SW 1271 (cell line): ENCODE data around the gene F7.
"Not testable (repeated sequence)": the region's sequence is repeated elsewhere in the genome, so short reads cannot be mapped to it uniquely, and the experiment has no call there.

Experiments used
- DNase-seq, 2 experiments: peaks; one replicate each; lab custom pipeline; 2025; lab: John Stamatoyannopoulos, UW

Gene F7

DNA sequence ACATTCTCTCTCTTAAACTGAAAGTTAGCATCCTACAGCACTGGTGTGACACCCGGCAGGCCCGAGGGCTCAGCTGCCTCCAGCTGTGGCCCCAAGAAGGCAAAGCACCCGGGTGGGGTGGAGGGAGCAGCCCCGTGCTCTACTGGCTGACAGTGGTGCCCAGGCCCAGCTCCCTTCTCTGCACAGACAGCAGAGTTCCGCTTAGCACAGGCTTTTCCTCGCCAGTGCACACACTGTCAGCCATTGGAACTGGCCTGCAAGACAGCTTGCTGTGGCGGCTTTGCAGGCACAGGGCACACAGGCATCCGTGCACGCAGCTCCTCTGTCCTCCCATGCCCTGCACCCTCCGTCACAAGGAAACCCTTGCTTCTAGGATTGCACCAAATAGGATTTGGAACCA lies 3.3 kb upstream of the F7 start:
- not testable (repeated sequence) for DNase-seq

DNA sequence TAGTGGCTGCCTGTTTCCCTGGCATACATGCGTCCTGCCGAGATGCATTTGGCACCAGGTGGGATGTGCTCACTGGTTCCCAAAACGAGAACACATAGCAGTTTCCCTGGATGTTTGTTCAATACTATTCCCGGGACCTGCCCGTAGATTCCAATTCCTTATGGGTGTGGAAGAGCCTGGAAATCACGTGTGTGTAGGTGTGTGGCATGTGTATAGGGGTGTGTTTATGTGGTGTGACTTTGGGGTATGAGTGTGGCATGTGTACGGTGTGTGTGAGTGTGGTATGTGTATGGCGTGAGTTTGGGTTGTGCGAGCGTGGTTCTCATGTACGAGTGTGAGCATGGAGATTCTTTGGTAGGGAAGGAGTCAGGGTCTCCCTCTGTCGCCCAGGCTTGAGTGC lies 2.9 kb upstream of the F7 start:
- DNase-seq = no peak

- no peak for DNase-seq
Measured at GRCh38 chr13:113103646-113104045, 1.9 kb upstream of the F7 start.

- DNase-seq = no peak
Measured at GRCh38 chr13:113105921-113106452, 396 bp downstream of the F7 start.

GRCh38 chr13:113106711-113107351 lies 1.2 kb downstream of the F7 start:
- no peak for DNase-seq

DNA sequence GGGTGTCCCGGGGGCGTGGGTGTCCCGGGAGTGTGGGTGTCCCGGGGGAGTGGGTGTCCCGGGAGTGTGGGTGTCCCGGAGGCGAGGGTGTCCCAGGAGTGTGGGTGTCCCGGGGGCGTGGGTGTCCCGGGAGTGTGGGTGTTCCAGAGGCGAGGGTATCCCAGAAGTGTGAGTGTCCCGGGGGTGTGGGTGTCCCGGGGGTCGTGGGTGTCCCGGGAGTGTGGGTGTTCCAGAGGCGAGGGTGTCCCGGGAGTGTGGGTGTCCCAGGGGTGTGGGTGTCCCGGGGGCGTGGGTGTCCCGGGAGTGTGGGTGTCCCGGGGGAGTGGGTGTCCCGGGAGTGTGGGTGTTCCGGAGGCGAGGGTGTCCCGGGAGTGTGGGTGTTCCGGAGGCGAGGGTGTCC lies 2.9 kb downstream of the F7 start:
- not testable (repeated sequence) for DNase-seq

- DNase-seq = no peak
Measured at GRCh38 chr13:113109151-113110047, 3.8 kb downstream of the F7 start.

DNA sequence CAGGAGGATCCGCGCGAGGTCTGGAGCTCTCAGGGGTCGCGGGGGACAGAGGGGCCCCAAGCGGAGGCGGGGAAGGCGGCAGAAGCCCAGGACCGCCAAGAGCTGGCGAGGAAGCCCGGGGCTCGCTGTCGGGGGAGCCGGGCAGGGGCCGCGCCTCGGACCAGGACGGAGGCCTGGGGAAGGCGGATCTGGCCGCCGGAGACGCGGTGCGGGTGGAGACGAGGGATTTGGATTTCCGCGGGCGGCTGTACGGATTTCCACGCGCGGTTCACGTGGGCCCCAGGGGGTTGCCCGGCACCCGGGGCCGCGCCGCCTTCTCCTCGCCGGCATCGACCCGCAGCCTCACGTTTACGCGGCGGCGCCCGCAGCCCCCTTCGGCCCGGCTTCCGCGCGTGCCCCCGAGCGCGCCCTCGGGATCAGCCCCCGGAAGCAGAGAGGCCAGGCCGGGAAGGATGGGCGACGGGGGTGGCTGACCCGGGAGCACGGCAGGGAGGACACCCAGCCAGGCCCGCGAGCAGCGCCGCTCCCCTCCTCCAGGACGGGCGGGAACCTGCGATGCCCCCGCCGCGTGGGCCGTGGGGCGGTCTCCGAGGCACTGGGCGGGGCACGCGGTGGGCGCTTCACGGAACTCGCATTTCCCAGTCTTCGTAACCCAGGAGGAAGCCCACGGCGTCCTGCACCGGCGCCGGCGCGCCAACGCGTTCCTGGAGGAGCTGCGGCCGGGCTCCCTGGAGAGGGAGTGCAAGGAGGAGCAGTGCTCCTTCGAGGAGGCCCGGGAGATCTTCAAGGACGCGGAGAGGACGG lies 4.7 kb downstream of the F7 start:
- DNase-seq = no peak

- DNase-seq = no peak
Measured at GRCh38 chr13:113110852-113111315, 5.3 kb downstream of the F7 start.

GRCh38 chr13:113111821-113112220 lies 6.2 kb downstream of the F7 start:
- DNase-seq = not testable (repeated sequence)

GRCh38 chr13:113112475-113112874 lies 6.9 kb downstream of the F7 start:
- not testable (repeated sequence) for DNase-seq

GRCh38 chr13:113112893-113113845 lies 7.6 kb downstream of the F7 start:
- DNase-seq = no peak

DNA sequence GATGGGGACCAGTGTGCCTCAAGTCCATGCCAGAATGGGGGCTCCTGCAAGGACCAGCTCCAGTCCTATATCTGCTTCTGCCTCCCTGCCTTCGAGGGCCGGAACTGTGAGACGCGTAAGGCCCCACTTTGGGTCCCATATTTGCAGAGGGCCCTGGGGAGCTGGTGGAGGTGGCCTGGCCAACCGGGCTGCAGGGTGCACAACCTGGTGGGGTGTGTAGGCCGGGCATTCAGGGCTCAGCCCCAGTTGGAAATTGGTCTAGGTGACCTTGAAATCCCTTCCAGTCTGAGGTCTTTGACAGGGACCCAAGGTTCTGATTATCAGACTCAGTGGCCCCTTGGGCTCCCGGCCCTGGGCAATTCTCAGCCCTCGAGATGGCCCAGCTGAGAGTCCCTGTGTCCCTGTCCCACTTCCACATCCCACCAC lies 8.3 kb downstream of the F7 start:
- DNase-seq = no peak

DNA sequence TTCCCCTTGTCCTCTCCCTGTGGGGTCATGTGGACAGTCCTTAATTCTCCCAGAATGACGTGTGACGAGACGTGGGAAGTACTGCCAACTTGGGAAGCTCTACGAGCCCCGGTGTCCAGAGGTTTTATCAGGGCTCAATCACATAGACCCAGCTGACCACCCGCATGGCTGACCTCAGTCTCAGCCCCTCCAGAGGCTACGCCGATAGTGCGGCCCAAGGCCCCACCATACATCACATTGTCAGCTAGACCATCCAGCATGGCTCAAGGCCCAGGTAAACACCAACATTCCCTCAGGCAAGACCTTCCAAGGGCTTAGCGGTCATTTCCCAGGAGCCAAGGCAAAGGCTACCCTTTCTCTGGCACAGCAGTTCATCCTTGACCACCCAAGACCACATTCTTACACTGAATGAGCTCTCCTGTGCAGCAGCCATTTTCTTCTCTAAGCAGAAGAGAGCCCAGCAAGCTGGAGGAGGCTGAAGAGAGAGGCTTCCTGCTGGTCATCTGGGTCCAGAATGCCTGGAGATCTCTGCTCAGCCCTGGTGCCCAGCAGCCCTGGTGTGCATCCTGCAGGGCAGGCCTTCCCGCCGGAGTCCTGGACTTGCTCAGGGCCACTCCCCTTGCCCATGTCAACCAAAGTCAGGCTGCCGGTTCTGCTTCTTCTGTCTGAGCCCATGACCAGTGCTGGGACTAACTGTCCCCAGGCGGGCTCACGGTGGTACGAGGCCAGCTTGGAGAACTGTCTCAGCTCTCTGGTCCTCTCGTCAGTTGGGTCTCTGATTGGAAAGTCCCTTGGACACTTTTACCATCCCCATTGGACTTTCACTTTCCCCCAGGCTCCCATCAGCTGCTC lies 9.1 kb downstream of the F7 start:
- no peak for DNase-seq

- DNase-seq = no peak
Measured at GRCh38 chr13:113115363-113116205, 10.0 kb downstream of the F7 start.

- DNase-seq = no peak
Measured at GRCh38 chr13:113116206-113116800, 10.7 kb downstream of the F7 start.

DNA sequence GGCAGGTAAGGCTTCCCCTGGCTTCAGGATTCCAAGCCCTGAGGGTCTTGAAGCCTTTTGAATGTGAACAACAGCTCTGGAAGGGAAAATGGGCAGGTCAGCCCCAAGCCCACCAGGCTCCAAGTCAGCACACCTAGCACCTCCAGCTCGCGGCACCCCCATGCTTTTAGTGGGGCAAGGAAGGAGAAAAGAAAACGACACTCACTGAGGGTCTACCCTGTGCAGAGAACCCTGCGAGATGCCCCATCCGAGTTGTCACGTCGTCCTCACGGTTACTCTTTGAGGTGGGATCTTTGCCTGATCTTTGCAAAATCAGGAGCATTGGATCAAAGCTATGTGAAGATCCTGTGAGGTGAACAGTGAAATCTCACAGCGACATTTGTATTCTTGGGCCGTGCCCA lies 11.3 kb downstream of the F7 start:
- no peak for DNase-seq

GRCh38 chr13:113117335-113117872 lies 11.8 kb downstream of the F7 start:
- DNase-seq = no peak

DNA sequence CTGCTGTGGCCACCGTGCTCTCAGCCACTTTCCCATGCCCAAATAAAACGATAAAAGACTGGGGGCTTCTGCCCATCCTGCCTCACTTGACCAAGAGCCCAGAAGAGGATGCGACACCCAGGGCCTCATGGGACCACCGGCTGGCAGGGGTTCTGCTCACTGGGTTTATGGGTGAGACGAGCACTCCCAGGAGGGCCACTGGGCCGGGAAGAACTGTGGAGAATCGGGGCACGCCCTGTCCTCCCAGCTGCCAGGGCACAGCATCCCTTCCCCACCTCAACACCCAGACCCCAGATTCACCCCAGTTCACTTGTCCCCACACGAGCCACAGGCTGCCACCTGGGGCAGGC lies 12.3 kb downstream of the F7 start:
- no peak for DNase-seq
